Measurements from ENCODE around the gene QRSL1. TPM values are rescaled to one million over a fixed set of nuclear protein-coding genes. Genes with fewer than 3 reads are reported as not detected.
"Not testable (repeated sequence)": the region's sequence is repeated elsewhere in the genome, so short reads cannot be mapped to it uniquely, and the experiment has no call there.

QRSL1 gene
- total RNA-seq, result 1 to 10 TPM; 8.7 to 9.5 TPM

GRCh38 chr6:106629103-106629858 is at the start of gene QRSL1, which contains the start of gene RTN4IP1:
QRSL1 (plus strand) TSS chr6:106629578; CDS start chr6:106629682, 104 bp downstream.
RTN4IP1 (minus strand) TSS chr6:106629498; CDS start chr6:106629021, 477 bp downstream.
- DNase-seq (ENCODE audit: low spot score), result peak; percentile 52
- Histone ChIP-seq H3K4me1 (ENCODE audit: control insufficient read depth in 1 of 2, low read depth in 2 of 2) (peaks cover 0 to 16% of the 10 kb centered on the region in 2 donors), H3K4me3 (peak within 1 kb of the TSS; percentile 99), H3K36me3 (no peaks in the 10 kb centered on the region), H3K27ac (peak within 1 kb of the TSS; percentile 59 to 74), H3K27me3 (replicated peaks; ENCODE audit: insufficient read depth) (no peaks in the 10 kb centered on the region), H3K9me3 (no peaks in the 10 kb centered on the region)
- peak; percentile 98 for ATAC-seq (ENCODE audit: insufficient number of reproducible peaks, low FRiP score, low read depth)
- TF ChIP-seq CTCF (IDR thresholded peaks at IDR 0.05), result no peak

GRCh38 chr6:106581468-106581867 is 47.9 kb upstream of the QRSL1 start:
- TF ChIP-seq CTCF (IDR thresholded peaks at IDR 0.05), result no peak
- no peak for DNase-seq (ENCODE audit: low spot score)
- Histone ChIP-seq H3K4me3 (no peak overlapping the region), H3K4me1 (ENCODE audit: control insufficient read depth in 1 of 2, low read depth in 2 of 2) (no peaks in the 10 kb centered on the region), H3K27me3 (replicated peaks; ENCODE audit: insufficient read depth) (no peaks in the 10 kb centered on the region), H3K9me3 (no peaks in the 10 kb centered on the region), H3K27ac (no peak overlapping the region), H3K36me3 (no peaks in the 10 kb centered on the region)
- no peak for ATAC-seq (ENCODE audit: insufficient number of reproducible peaks, low FRiP score, low read depth)

GRCh38 chr6:106586815-106587415 is 42.5 kb upstream of the QRSL1 start:
- H3K4me1 ChIP-seq (ENCODE audit: control insufficient read depth in 1 of 2, low read depth in 2 of 2), result peaks cover 0 to 10% of the 10 kb centered on the region in 2 donors
- no peaks in the 10 kb centered on the region for H3K9me3 ChIP-seq
- no peak overlapping the region for H3K4me3 ChIP-seq
- ATAC-seq (ENCODE audit: insufficient number of reproducible peaks, low FRiP score, low read depth) (no peak), DNase-seq (ENCODE audit: low spot score) (no peak)
- no peaks in the 10 kb centered on the region for H3K27me3 ChIP-seq (replicated peaks; ENCODE audit: insufficient read depth)
- no peak for TF ChIP-seq CTCF (IDR thresholded peaks at IDR 0.05)
- H3K36me3 ChIP-seq, result no peaks in the 10 kb centered on the region
- H3K27ac ChIP-seq, result no peak overlapping the region

- H3K27me3 ChIP-seq (replicated peaks; ENCODE audit: insufficient read depth); H3K9me3 ChIP-seq; H3K4me3 ChIP-seq; DNase-seq (ENCODE audit: low spot score); H3K27ac ChIP-seq; ATAC-seq (ENCODE audit: insufficient number of reproducible peaks, low FRiP score, low read depth); H3K36me3 ChIP-seq: not testable (repeated sequence)
- H3K4me1 ChIP-seq (ENCODE audit: control insufficient read depth in 1 of 2, low read depth in 2 of 2), result peaks cover 0 to 10% of the 10 kb centered on the region in 2 donors
Observed at GRCh38 chr6:106588937-106589336, 40.4 kb upstream of the QRSL1 start.

GRCh38 chr6:106591111-106591825 is 38.1 kb upstream of the QRSL1 start:
- ATAC-seq (ENCODE audit: insufficient number of reproducible peaks, low FRiP score, low read depth) (no peak), DNase-seq (ENCODE audit: low spot score) (no peak)
- Histone ChIP-seq H3K36me3 (no peaks in the 10 kb centered on the region), H3K27me3 (replicated peaks; ENCODE audit: insufficient read depth) (no peaks in the 10 kb centered on the region), H3K4me3 (no peak overlapping the region), H3K4me1 (ENCODE audit: control insufficient read depth in 1 of 2, low read depth in 2 of 2) (peaks cover 0 to 10% of the 10 kb centered on the region in 2 donors), H3K9me3 (no peaks in the 10 kb centered on the region), H3K27ac (peak overlapping the region in 1 of 2 donors; percentile 10)
- no peak for TF ChIP-seq CTCF (IDR thresholded peaks at IDR 0.05)

All from thoracic aorta (tissue), 2 donors.